Erythroblast (primary cell): ENCODE data around the gene FAM221A.
A peak's percentile ranks its signal among the peaks of the same experiment; 100 is the strongest.

Source experiments
- DNase-seq, 2 experiments: peaks; one replicate each; lab custom pipeline; 2025; lab: John Stamatoyannopoulos, UW
- GATA1 ChIP-seq: IDR thresholded peaks from 2 replicates; pipeline ENCODE4 v1.6.1; 2011; ENCODE audit warnings: low read depth, mild to moderate bottlenecking, control low read depth, low read length, moderate library complexity
- POLR2A ChIP-seq: IDR thresholded peaks from 2 replicates; pipeline ENCODE4 v1.6.1; 2011; ENCODE audit warnings: mild to moderate bottlenecking, low read length

The FAM221A gene

GRCh38 chr7:23685731-23686130, 5.7 kb downstream of the FAM221A start:
- no peak for TF ChIP-seq POLR2A
- TF ChIP-seq GATA1: no peak
- DNase-seq: no peak

- no peak for DNase-seq
- TF ChIP-seq POLR2A: no peak
- TF ChIP-seq GATA1: no peak
Observed at GRCh38 chr7:23687011-23687410, 7.0 kb downstream of the FAM221A start.

GRCh38 chr7:23689165-23689564, 9.2 kb downstream of the FAM221A start:
- no peak for DNase-seq
- no peak for TF ChIP-seq POLR2A
- TF ChIP-seq GATA1: no peak

GRCh38 chr7:23691320-23691719, 11.3 kb downstream of the FAM221A start:
- no peak for DNase-seq
- no peak for TF ChIP-seq GATA1
- TF ChIP-seq POLR2A: no peak

DNA sequence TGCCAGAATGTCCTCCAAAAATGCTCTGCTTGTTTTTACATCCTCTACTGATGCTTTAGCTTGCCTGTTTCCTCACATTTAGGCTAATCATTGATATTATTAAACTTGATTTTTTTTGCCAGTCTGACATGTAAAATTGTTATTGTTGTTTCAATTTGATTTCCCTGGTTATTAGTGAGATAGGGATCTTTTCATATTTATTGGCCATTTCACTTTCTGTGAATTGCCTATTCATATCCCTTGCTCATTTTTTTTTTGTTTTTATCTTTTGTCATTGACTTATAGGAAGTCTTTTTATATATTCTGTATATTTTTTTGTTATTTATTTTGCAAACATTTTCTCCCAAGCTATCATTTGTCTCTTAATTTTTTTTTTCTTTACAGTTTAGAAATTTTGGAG, 13.2 kb downstream of the FAM221A start:
- no peak for DNase-seq
- no peak for TF ChIP-seq POLR2A
- no peak for TF ChIP-seq GATA1

DNA sequence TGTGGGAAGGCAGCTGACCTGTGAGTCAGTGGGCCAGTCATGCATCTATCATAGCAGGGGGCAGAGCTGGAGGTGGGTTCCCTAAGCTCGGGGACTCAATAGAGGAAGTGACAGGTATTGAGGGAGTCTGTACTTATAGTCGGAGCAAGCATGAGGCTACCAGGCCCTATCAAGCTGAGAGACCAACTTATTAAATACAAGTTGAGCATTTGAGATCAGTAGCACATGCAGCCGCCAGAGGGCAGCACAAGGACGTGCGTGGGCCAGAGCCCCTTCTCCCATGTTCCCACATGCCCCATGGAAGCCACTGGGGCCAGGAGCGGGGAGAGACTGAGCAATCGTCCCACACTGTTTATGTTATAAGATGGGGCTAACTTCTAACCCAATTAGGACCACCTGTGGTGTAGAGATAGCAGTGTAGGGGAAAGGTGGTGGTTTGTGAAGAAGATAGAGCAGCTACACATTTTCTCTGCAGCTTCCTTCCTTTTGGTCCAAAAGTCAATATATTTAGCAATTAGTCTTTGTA, 17.0 kb downstream of the FAM221A start:
- TF ChIP-seq GATA1 (no peak), POLR2A (no peak)
- peak; percentile 75 to 85 for DNase-seq

GRCh38 chr7:23698822-23699221, 18.8 kb downstream of the FAM221A start:
- TF ChIP-seq POLR2A: no peak
- TF ChIP-seq GATA1: no peak
- DNase-seq: no peak

DNA sequence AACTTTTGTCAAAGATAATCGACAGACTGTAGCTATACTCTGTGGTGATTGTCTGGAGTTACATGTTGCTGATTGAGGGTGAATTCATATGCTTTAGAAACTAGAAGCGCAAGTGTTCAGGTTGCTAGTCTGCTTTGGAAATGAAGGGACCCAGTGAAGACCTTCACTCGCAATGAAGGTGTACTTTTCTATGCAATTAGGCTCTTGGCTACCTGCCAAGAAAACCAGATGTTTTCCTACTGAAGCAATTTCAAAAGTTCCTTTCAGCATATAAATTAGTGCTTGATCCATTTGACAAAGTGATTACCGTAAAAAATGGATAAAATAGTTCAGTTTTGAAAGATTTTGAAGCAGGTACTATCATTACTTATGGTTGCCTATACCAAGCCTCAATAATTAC, 20.0 kb downstream of the FAM221A start:
- TF ChIP-seq POLR2A: no peak
- no peak for DNase-seq

DNA sequence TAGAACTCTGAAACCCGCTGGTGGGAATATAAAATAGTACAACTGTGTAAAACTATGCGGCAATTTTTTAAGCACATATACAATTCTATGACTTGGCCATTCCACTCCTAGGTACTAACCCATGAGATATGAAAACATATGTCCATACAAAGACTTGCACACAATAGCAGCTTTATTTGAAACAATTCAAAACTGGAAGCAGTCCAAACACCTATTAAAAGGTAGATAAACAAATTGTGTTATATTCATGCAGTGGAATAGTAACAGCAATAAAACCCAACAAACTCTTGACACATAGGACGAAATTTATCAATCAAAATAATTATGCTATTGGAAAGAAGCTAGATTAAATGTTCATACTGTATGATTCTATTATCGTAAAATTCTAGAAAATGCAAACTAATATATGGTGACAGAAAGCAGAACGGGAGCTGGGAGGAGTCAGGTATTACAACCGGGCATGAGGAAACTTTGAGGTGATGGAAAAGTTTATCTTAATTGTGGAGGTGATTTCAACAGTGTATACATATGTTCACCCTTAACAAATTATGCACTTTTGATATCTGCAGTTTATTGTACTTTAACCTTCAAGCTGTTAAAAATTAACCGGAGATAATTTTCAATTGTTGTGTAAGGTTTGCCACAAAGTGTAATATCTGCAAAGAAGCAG, 29.2 kb downstream of the FAM221A start:
- TF ChIP-seq POLR2A (no peak), GATA1 (no peak)
- no peak for DNase-seq

DNA sequence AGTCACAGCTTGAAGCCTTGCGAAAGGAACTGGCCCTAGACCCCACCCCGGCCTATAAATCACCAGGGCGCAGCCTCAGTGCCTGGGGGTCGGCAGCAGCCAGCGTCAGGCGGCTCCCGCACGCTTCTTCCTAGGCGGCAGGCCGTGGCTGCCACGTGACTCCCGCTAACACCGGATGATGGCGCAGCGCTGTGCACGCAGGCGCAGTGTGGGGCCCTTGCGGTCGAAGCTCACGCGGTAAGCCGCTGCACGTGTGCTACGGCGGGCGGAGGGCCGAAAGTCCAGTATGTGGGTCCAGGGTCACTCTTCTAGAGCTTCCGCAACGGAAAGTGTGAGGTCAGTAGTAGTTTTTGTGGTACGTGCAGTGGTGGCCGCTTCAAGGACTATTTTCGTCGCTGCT, 30.0 kb downstream of the FAM221A start, which contains the start of gene STK31:
Gene STK31 (plus strand): TSS at position 220 of the 400 bp plus-strand sequence. CDS start 67 bp downstream, at position 287.
- DNase-seq: no peak
- TF ChIP-seq POLR2A (no peak), GATA1 (no peak)

GRCh38 chr7:23712368-23713284, 32.6 kb downstream of the FAM221A start:
- TF ChIP-seq POLR2A: no peak
- TF ChIP-seq GATA1: no peak
- DNase-seq: peak; percentile 53 to 72

DNA sequence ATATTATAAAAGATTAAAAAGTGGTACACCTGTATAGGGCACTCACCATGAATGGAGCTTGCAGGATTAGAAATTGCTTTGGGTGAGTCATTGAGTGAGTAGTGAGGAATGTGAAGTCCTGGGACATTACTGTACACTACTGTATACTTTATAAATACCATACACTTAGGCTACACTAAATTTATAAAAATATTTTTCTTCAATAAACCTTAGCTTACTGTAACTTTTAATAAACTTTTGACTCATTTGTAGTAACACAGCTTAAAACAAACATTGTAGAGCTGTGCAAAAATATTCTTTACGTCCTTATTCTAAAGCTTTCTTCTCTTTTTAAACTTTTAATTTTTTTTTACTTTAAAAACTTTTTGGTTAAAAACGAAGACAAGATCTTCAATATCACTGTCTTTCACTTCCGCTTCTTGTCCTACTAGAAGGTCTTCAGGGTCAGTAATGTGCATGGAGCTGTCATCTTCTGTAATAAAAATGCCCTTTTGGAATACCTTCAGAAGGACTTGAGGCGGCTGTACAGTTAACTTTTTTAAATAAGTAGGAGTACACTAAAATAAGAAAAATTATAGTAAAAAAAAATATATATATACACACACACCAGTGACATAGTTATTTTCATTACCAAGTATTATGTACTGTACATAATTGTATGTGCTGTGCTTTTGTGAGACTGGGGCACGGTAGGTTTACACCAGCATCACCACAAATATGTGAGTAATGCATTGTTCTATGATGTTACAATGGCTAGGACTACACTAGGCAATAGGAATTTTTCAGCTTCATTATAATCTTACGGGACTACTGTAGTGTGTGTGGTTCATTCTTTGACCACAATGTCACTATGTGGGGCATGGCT, 33.5 kb downstream of the FAM221A start:
- TF ChIP-seq POLR2A (no peak), GATA1 (no peak)
- DNase-seq: no peak

- no peak for TF ChIP-seq POLR2A
- TF ChIP-seq GATA1: no peak
- no peak for DNase-seq
Observed at GRCh38 chr7:23714150-23714464, 34.1 kb downstream of the FAM221A start.

DNA sequence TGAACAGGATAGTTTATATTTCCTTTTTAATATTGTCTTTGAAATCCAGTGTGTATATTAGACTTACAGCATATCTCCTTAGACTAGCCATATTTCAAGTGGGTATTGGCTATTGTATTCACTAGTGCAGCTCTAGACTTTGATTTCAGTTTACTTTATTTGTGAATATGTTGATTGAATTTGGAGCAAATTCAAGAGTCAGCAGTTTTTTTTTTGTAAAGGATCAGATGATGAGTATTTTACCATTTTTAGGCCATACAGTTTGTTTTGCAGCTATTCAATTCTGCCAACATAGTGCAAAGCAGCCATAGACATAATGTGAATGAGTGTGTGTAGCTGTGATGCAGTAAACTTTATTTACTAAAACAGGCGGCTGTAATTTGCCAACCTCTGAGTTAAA, 34.6 kb downstream of the FAM221A start:
- TF ChIP-seq POLR2A (no peak), GATA1 (no peak)
- no peak for DNase-seq
